22Rv1 (cell line): ENCODE data around the gene KLHL21.

Experiments used
- ZFX ChIP-seq: fragments of 450-650 bp; IDR thresholded peaks from 2 replicates; pipeline ENCODE4 v1.6.1; 2017; ENCODE audit warnings: antibody characterized with exemption, borderline replicate concordance
- TF ChIP-seq, protein P1 (sequence below): fragments of 450-650 bp; IDR thresholded peaks from 2 replicates; pipeline ENCODE4 v1.5.1; 2017; ENCODE audit warnings: mild to moderate bottlenecking

- TF ChIP-seq, protein P1, sequence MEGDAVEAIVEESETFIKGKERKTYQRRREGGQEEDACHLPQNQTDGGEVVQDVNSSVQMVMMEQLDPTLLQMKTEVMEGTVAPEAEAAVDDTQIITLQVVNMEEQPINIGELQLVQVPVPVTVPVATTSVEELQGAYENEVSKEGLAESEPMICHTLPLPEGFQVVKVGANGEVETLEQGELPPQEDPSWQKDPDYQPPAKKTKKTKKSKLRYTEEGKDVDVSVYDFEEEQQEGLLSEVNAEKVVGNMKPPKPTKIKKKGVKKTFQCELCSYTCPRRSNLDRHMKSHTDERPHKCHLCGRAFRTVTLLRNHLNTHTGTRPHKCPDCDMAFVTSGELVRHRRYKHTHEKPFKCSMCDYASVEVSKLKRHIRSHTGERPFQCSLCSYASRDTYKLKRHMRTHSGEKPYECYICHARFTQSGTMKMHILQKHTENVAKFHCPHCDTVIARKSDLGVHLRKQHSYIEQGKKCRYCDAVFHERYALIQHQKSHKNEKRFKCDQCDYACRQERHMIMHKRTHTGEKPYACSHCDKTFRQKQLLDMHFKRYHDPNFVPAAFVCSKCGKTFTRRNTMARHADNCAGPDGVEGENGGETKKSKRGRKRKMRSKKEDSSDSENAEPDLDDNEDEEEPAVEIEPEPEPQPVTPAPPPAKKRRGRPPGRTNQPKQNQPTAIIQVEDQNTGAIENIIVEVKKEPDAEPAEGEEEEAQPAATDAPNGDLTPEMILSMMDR = no peak
- no peak for TF ChIP-seq ZFX
These were observed 26.4 kb upstream of the KLHL21 start for GRCh38 chr1:6628971-6629479.
